ENCODE measurements around the gene PDE3A.

DNA sequence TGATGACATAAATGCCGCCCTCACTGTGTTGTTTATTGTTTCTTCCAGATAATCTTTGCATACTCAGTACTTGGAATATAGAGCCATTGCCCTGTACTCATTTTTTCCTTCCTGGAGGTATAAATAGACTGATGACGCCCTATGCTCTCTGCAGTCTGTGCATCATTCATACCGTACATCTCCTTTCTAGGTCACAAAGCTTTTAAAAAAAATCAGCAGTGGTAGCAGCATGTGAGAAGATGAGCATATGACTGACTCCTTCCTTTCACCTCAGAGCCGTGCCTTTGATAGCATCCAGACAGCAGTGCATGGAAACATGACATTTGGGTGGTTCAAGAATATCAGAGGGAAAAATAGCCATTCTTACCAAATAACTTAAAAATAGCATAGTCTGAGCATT, 77.3 kb downstream of the PDE3A start:
- TF ChIP-seq, protein P1, sequence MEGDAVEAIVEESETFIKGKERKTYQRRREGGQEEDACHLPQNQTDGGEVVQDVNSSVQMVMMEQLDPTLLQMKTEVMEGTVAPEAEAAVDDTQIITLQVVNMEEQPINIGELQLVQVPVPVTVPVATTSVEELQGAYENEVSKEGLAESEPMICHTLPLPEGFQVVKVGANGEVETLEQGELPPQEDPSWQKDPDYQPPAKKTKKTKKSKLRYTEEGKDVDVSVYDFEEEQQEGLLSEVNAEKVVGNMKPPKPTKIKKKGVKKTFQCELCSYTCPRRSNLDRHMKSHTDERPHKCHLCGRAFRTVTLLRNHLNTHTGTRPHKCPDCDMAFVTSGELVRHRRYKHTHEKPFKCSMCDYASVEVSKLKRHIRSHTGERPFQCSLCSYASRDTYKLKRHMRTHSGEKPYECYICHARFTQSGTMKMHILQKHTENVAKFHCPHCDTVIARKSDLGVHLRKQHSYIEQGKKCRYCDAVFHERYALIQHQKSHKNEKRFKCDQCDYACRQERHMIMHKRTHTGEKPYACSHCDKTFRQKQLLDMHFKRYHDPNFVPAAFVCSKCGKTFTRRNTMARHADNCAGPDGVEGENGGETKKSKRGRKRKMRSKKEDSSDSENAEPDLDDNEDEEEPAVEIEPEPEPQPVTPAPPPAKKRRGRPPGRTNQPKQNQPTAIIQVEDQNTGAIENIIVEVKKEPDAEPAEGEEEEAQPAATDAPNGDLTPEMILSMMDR (IDR thresholded peaks at IDR 0.05) = no peak
- TF ChIP-seq, protein P2, sequence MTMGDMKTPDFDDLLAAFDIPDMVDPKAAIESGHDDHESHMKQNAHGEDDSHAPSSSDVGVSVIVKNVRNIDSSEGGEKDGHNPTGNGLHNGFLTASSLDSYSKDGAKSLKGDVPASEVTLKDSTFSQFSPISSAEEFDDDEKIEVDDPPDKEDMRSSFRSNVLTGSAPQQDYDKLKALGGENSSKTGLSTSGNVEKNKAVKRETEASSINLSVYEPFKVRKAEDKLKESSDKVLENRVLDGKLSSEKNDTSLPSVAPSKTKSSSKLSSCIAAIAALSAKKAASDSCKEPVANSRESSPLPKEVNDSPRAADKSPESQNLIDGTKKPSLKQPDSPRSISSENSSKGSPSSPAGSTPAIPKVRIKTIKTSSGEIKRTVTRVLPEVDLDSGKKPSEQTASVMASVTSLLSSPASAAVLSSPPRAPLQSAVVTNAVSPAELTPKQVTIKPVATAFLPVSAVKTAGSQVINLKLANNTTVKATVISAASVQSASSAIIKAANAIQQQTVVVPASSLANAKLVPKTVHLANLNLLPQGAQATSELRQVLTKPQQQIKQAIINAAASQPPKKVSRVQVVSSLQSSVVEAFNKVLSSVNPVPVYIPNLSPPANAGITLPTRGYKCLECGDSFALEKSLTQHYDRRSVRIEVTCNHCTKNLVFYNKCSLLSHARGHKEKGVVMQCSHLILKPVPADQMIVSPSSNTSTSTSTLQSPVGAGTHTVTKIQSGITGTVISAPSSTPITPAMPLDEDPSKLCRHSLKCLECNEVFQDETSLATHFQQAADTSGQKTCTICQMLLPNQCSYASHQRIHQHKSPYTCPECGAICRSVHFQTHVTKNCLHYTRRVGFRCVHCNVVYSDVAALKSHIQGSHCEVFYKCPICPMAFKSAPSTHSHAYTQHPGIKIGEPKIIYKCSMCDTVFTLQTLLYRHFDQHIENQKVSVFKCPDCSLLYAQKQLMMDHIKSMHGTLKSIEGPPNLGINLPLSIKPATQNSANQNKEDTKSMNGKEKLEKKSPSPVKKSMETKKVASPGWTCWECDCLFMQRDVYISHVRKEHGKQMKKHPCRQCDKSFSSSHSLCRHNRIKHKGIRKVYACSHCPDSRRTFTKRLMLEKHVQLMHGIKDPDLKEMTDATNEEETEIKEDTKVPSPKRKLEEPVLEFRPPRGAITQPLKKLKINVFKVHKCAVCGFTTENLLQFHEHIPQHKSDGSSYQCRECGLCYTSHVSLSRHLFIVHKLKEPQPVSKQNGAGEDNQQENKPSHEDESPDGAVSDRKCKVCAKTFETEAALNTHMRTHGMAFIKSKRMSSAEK (CRISPR knock-in tag; IDR thresholded peaks at IDR 0.05; ENCODE audit: borderline replicate concordance) = no peak
- no peak for TF ChIP-seq ATF2 (CRISPR knock-in tag; IDR thresholded peaks at IDR 0.05; ENCODE audit: borderline replicate concordance, low read depth)
- no peak for TF ChIP-seq AR (CRISPR knock-in tag; IDR thresholded peaks at IDR 0.05)
- TF ChIP-seq, protein P3, sequence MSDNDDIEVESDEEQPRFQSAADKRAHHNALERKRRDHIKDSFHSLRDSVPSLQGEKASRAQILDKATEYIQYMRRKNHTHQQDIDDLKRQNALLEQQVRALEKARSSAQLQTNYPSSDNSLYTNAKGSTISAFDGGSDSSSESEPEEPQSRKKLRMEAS (CRISPR knock-in tag; IDR thresholded peaks at IDR 0.05) = no peak
- TF ChIP-seq TEAD4 (CRISPR knock-in tag; IDR thresholded peaks at IDR 0.05) = no peak
- no peak for TF ChIP-seq ATF3 (CRISPR knock-in tag; conservative IDR thresholded peaks at IDR 0.05)
- TF ChIP-seq MYBL2 (CRISPR knock-in tag; IDR thresholded peaks at IDR 0.05) = no peak
